Measurements from ENCODE around the gene GPC1. TPM values are rescaled to one million over a fixed set of nuclear protein-coding genes. Genes with fewer than 3 reads are reported as not detected.

The GPC1 gene
- total and polyA plus RNA-seq, 11 donors = 131 to 316 (median 193) TPM

DNA sequence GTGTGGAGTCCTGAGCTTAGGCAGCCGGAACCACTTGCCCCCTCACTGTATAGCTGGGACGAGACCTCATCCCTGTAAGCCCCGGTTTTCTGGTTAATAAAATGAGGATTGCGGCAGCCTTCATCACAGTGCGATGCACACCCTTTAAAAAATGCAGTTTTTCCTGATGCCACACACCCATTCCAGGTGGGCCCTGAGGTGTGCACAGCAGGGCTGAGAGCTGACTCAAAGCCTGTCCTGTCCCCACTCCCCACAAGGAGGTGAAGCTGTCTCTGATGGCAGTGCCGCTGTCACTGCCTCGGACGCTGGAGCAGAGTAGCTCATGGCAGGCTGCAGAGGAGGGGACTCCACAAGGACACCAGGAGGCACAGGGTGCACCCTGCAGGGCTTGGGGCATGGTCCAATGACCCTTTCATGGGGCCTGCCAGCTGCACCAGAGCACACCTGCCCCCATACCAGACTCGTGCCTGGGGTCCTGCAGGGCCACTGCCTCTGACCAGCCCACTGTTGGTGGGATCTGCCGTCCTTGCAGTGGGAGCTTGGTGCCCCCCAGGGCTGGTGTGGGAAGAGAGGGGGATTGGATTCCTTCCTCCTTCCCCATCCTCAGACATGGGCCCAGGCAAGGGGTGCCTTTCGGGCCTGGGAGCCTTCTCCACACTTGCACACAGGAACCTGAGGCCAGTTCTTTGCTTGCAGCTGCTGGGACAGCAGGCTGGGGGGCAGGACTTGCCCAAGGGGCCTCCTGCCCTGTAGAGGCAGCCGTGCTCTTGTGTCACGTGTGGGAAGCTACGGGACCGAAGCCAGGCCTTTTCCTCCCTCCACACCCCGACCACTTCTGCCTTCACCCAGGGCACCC, 22.8 kb downstream of the GPC1 start:
- peak in 3 of 5 donors; percentile 18 to 61 (median 24) for DNase-seq
- Histone ChIP-seq H3K4me3 (no peak overlapping the region), H3K36me3 (peaks cover 0 to 12% (median 0%) of the 10 kb centered on the region in 9 donors), H3K4me1 (peaks cover 0 to 61% (median 12%) of the 10 kb centered on the region in 12 donors), H3K9me3 (no peaks in the 10 kb centered on the region), H3K27ac (no peak overlapping the region), H3K27me3 (peaks cover 0 to 29% (median 3%) of the 10 kb centered on the region in 9 donors)
- ATAC-seq = no peak
- no peak for TF ChIP-seq POLR2A (IDR thresholded peaks at IDR 0.05)
- TF ChIP-seq, protein P1, sequence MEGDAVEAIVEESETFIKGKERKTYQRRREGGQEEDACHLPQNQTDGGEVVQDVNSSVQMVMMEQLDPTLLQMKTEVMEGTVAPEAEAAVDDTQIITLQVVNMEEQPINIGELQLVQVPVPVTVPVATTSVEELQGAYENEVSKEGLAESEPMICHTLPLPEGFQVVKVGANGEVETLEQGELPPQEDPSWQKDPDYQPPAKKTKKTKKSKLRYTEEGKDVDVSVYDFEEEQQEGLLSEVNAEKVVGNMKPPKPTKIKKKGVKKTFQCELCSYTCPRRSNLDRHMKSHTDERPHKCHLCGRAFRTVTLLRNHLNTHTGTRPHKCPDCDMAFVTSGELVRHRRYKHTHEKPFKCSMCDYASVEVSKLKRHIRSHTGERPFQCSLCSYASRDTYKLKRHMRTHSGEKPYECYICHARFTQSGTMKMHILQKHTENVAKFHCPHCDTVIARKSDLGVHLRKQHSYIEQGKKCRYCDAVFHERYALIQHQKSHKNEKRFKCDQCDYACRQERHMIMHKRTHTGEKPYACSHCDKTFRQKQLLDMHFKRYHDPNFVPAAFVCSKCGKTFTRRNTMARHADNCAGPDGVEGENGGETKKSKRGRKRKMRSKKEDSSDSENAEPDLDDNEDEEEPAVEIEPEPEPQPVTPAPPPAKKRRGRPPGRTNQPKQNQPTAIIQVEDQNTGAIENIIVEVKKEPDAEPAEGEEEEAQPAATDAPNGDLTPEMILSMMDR (IDR thresholded peaks at IDR 0.05) = no peak
- WGBS, 4 donors = 67 to 79% (median 69%) methylated on average over 15 to 16 of the region's 16 CpGs
- intact Hi-C loops (cut with DNase I) = loop anchor here in 1 of 10 donors (5.0 kb wide), 1 partner anchor 109 kb away; the partner anchor contains the start of gene RNPEPL1

DNA sequence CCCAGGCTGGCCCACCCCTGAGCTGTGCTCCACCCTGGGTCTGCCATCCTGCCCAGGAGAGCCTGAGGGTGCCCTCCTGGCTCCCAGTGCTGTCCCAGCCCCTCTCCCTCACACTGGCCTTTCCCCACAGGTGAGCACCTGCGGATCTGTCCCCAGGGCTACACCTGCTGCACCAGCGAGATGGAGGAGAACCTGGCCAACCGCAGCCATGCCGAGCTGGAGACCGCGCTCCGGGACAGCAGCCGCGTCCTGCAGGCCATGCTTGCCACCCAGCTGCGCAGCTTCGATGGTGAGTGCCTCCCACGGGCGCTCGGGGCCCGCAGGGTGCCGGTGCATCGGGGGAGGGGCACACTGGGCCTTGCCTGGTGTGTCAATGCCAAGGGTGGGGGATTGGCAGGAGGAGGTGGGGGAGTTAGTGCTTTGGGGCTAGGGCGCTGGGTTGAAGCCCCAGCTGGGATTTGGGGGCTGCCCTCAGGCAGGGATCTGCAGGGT, 23.5 kb downstream of the GPC1 start:
- H3K4me1 ChIP-seq = peaks cover 0 to 54% (median 10%) of the 10 kb centered on the region in 12 donors
- H3K36me3 ChIP-seq = peaks cover 0 to 16% (median 0%) of the 10 kb centered on the region in 9 donors
- H3K9me3 ChIP-seq = no peaks in the 10 kb centered on the region
- no peak for ATAC-seq
- peak in 3 of 5 donors; percentile 22 to 42 (median 30) for DNase-seq
- no peak overlapping the region for H3K4me3 ChIP-seq
- H3K27ac ChIP-seq = no peak overlapping the region
- H3K27me3 ChIP-seq = peaks cover 0 to 25% (median 3%) of the 10 kb centered on the region in 9 donors
- no peak for TF ChIP-seq POLR2A (IDR thresholded peaks at IDR 0.05)
- TF ChIP-seq, protein P1 (IDR thresholded peaks at IDR 0.05) = no peak
- intact Hi-C loops (cut with DNase I) = loop anchor here in 1 of 10 donors (5.0 kb wide), 1 partner anchor 108 kb away; the partner anchor contains the start of gene RNPEPL1
- WGBS, 4 donors = 92 to 93% (median 92%) methylated on average over 9 to 18 of the region's 18 CpGs

DNA sequence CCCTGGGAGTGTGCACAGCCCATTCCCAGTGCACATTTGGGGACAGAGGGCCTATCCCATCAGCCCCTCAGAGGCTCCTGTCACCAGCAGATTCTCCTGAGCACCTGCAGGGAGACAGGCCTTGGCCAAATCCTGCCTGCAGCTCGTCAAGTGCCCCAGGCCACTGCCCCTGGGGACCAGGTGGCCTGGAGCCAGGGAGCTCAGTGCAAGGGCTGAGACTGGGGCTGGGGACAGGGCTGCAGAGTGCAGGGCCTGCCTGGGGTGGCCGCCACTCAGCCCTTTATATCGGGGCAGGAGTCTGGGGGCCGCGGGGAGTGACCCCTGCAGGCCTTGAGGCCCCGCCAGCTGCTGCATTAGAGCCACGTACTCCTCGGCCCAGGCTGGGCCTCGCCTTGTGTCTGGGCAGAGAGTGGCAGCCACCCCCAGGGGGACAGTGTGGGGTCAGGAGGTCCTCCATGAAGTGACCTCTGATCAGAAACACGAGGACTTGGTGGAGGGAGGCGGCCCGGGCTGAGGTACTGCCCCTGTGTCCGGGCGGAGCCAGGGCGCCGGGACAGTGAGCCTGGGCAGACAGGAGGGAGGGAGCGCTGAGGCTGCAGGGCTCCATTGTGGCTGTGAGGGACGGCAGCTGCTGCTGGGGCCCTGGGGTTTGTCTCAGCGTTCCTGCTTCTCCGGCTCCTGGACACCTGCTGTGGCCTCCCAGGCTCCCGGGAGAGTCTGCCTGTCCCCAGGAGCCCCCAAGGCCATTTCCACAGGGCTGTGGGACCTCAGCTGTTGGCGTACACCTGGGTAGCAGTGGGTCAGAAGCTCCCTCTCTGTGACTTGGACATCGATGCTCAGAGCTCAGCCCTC, 24.2 kb downstream of the GPC1 start:
- peaks cover 0 to 23% (median 5%) of the 10 kb centered on the region in 9 donors for H3K36me3 ChIP-seq
- WGBS, 4 donors = 61 to 69% (median 64%) methylated on average over 14 to 23 of the region's 23 CpGs
- H3K27ac ChIP-seq = no peak overlapping the region
- H3K4me3 ChIP-seq = no peak overlapping the region
- peaks cover 0 to 18% (median under 1%) of the 10 kb centered on the region in 9 donors for H3K27me3 ChIP-seq
- TF ChIP-seq POLR2A (IDR thresholded peaks at IDR 0.05) = no peak
- TF ChIP-seq, protein P1 (IDR thresholded peaks at IDR 0.05) = no peak
- intact Hi-C loops (cut with DNase I) = loop anchor here in 1 of 10 donors (5.0 kb wide), 1 partner anchor 108 kb away; the partner anchor contains the start of gene RNPEPL1
- ATAC-seq (no peak), DNase-seq (peak in 4 of 5 donors; percentile 8 to 58 (median 24))
- H3K9me3 ChIP-seq = no peaks in the 10 kb centered on the region
- peaks cover 0 to 47% (median 10%) of the 10 kb centered on the region in 12 donors for H3K4me1 ChIP-seq

All from heart left ventricle (tissue), 16 donors.